ENCODE results near the gene RNASEH1.

RNASEH1 gene

DNA sequence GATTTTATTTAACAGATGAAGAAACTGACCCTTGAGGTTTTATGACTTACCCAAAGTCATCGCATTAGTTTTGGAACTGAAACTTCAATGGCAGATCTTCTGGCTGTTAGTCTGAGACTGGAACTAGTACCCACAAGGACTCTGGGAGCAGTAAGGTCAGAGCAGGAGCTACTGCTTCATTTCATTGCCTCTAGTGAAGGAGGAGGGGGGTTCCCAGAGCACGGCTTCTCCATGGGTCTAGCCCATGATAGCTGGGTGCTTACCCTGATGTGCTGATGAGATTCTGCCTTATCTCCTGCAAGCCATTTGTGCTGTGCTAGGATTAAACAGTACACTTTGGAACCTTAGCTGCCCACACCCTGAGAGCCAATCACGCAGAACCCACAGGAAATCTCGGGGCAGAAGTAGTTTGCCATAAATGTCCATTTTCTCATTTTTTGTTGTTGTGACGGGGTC is 5.4 kb upstream of the RNASEH1 start:
- in situ Hi-C loops (cut with HindIII; ENCODE audit: low sequenced_read_pairs): no loop called here

DNA sequence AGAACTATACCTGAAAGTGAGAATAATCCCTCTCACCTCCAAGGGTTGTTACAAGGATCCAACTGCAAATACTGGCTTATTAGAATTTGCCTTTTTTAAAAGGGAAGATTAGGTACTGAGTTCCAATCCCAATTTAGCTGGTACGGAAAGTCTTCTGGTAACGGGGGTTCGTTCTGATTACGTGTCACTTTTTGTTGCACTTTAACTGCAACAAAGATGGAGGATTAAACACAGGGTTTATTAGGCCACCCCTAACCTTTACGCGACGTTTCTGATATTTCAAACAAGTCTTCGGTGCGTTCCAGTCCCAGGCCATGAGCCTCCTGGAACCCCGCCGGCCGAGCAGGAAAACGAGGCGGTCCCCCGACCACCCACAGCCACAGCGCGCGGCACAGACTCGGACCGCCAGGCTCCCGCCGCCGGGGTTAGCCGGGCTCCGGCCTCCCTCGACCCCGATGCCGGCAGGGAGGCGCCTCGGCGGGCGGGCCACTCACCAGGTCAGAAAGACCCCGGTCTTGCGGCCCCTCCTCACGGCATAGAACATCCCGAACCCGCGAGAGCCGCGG is 411 bp downstream of the RNASEH1 start:
- in situ Hi-C loops (cut with HindIII; ENCODE audit: low sequenced_read_pairs): no loop called here

DNA sequence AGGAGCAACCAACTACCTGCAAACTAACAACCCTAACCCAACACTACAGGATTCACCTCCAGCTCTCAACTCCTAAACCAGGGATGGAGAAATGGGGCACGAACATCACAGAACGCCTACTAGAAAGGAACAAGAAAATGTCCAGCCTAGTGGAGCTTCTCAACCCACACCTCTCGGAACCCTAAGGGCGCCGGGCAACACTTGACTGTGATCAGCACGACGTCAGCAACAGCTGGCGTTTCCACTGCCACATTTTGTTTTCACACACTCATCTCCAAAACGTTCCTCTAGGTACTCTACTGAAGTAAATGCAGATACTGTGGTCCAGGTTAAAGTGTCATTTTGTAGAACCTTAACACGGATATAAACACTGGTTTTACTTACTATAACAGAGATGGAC is 4.2 kb downstream of the RNASEH1 start:
- in situ Hi-C loops (cut with HindIII; ENCODE audit: low sequenced_read_pairs): no loop called here

DNA sequence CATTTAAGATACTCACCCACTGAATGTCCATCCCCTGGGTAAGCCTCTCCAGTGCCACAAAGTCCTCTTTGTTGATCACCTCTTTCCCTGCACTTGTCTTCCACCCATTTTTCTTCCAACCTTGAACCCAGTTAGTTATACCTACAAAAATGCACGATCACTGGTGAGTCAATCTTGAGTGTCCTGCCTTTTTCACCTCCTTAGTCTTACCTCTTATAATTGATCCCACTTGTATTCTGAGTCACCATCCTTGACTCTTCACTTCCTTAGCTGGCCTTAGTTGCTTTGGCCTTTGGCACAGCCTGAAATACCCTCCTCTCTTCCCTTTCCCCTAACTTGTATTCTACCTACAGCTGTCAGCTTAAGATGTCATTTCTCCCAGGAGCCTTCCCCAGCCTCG is 10.2 kb downstream of the RNASEH1 start:
- in situ Hi-C loops (cut with HindIII; ENCODE audit: low sequenced_read_pairs): no loop called here

DNA sequence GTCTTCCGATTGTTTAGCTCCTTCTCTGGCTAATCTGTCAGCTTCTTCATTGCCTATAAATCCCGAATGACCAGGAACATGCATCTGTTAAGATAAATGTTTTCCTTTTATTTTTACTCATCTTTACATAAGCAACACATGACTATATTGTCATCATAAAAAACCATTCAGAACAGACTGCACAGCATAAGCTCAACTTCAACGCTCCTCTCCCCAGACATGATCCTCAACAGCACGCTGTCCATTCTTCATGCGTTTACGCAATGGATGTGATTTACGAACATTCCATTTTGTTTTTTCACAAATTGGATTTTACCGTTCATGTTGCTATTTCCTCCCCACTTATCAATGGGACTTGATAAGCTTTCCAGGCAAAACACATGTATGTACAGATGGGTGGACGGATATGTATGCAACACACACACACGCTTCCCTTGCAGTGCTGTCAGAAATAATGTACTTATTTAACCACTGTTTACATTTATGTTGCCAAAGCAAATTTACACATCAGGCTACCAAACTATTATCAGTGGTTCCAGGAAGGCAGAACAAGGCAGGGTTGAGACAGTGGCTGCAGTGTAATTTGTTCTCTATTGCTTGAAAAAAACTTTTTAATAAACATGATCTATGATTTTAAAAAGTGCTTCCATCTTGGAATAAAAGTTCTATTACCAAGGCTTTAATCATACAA is 12.2 kb downstream of the RNASEH1 start:
- in situ Hi-C loops (cut with HindIII; ENCODE audit: low sequenced_read_pairs): no loop called here

- in situ Hi-C loops (cut with HindIII; ENCODE audit: low sequenced_read_pairs): no loop called here
Measured at GRCh38 chr2:3543023-3543683, 15.0 kb downstream of the RNASEH1 start.

- in situ Hi-C loops (cut with HindIII; ENCODE audit: low sequenced_read_pairs): no loop called here
Measured at GRCh38 chr2:3542107-3542506, 16.0 kb downstream of the RNASEH1 start.

- in situ Hi-C loops (cut with HindIII; ENCODE audit: low sequenced_read_pairs): no loop called here
Measured at GRCh38 chr2:3539836-3540235, 18.3 kb downstream of the RNASEH1 start.

GRCh38 chr2:3536682-3537632 is 21.2 kb downstream of the RNASEH1 start:
- in situ Hi-C loops (cut with HindIII; ENCODE audit: low sequenced_read_pairs): no loop called here

DNA sequence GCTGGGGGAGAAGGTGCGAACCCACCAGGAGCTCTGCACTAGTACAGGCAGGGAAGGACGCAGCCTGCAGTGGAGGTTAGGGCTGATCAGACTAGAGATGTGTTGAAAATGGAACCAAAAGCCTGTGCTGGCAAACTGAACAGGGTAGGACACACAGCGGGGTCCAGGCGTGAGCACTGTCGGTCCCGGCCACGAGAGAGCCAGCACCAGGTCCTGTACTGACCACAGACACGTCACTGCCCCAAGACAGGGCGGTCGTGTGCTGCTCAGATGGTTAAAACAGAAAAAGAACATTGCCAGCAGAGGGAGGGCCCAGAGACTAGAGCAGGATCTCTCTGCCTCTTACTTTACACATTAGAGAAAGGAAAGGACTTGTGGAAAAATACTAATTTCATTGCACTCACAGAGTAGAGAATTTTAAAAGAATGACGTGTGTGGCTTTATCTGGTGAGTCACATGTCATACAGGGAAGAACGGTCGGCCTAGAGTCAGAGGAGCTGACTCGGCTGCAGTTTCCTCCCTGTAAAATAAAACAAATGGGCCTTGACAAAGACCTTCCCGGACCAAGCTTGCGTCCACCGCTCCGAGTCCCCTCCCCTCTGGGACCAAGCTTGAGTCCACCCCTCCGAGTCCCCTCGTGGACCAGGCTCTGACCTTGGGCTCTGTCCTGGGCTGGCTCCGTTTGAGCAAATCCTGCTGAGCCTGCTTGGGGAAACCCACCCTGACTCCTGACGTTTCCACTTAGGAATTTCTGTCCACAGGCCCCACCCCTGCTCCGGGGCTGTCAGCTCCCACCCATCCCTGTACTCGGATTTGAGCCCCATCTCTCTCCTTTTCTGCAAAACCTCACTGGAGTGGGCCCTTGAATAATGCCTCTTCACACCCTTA is 22.1 kb downstream of the RNASEH1 start:
- in situ Hi-C loops (cut with HindIII; ENCODE audit: low sequenced_read_pairs): no loop called here

DNA sequence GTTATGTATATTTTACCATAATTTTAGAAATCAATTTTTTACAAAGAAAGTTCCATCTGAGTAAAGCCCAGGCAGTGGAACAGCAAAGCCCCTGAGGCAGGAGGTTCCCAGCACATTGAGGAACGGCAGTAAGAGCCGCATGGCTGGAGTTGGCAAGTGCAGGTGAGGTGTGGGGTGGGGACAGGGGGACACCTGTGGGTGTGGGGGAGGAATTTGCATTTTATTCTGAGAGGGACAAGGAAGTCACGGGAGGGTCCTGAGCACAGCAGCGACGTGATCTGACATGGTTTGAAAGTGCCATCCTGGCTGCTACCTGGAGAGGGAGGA is 22.7 kb downstream of the RNASEH1 start:
- in situ Hi-C loops (cut with HindIII; ENCODE audit: low sequenced_read_pairs): no loop called here

GRCh38 chr2:3534251-3534814 is 23.8 kb downstream of the RNASEH1 start:
- in situ Hi-C loops (cut with HindIII; ENCODE audit: low sequenced_read_pairs): no loop called here

DNA sequence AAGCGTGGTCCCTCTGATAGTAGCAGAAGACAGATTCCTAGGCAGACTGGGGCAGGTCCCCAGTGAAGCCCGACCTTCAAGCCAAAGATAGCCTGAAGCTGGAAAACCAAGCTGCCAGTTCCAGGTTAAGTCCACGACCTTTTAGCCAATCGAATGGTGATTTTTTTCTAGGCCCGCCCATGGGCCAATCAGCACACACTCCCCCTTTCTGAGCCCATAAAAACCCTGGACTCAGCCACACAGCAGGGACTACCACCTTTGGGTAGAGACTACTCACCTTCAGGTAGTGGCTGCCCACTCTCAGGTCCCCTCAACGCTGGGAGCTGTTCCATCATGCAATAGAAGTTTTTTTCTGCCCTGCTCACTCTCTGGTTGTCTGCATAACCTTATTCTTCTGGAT is 24.3 kb downstream of the RNASEH1 start:
- in situ Hi-C loops (cut with HindIII; ENCODE audit: low sequenced_read_pairs): no loop called here

DNA sequence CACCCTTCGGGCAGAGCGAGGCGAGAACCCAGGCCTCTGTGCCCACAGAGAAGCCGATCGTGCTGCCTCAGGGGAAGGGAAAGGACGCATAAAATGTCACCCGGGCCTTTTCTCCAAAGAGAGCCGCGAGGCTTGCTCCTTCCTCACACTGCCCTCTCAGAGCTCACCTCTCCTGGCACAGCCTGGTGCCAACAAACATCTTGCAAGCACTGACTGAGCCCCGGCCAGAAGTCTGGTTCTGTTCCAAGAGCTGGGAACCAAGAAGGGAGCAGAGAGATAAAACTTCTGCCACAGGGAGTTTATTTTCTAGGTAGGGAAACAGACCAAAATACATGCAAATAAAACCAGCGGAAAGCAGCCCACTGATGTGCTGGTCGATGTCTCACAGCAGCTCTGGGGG is 25.2 kb downstream of the RNASEH1 start:
- in situ Hi-C loops (cut with HindIII; ENCODE audit: low sequenced_read_pairs): no loop called here

- in situ Hi-C loops (cut with HindIII; ENCODE audit: low sequenced_read_pairs): no loop called here
Measured at GRCh38 chr2:3529316-3530025, 28.7 kb downstream of the RNASEH1 start.

DNA sequence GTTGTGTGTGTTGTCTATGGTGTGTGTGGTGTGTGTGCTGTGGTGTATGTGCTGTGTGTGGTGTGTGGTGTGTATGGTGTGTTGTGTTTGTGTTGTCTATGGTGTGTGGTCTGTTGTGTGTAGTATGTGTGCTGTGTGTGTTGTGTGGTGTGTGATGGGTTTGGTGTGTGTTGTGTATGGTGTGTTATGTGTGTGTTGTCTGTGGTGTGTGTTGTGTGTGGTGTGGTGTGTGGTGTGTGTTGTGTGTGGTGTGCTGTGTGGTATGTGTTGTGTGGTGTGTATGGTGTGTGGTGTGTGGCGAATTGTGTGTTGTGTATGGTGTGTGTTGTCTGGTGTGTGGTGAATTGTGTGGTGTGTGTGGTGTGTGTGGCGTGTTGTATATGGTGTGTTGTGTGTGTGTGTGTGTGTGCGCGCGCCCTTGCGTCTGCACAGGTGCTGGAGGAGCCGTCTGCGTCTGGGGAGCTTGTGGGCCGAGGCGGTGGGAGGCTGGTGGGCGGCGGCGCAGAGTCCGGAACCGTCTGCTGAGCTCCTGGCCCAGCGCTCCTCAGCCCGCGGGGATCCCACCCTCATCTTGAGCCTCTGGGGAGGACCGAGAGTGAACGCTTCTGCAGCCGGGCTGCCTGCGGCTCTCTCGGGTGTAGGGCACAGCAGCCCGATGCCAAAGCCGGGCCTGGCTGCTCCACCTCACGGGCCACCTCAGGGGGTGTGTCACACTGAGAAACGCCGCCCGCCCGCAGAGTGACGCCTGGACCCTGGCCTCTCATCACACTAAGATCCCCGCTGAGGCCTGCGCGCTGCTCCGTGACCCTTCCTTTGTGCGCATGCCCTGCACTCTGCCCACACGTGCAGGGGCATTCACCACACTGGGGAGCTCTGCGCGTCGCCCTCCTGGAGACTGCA is 30.0 kb downstream of the RNASEH1 start:
- in situ Hi-C loops (cut with HindIII; ENCODE audit: low sequenced_read_pairs): no loop called here

- in situ Hi-C loops (cut with HindIII; ENCODE audit: low sequenced_read_pairs): no loop called here
Measured at GRCh38 chr2:3526871-3527270, 31.3 kb downstream of the RNASEH1 start.

GRCh38 chr2:3523551-3524041 is 34.5 kb downstream of the RNASEH1 start:
- in situ Hi-C loops (cut with HindIII; ENCODE audit: low sequenced_read_pairs): no loop called here
